ENCODE measurements around the gene PIWIL1.

PIWIL1 gene

DNA sequence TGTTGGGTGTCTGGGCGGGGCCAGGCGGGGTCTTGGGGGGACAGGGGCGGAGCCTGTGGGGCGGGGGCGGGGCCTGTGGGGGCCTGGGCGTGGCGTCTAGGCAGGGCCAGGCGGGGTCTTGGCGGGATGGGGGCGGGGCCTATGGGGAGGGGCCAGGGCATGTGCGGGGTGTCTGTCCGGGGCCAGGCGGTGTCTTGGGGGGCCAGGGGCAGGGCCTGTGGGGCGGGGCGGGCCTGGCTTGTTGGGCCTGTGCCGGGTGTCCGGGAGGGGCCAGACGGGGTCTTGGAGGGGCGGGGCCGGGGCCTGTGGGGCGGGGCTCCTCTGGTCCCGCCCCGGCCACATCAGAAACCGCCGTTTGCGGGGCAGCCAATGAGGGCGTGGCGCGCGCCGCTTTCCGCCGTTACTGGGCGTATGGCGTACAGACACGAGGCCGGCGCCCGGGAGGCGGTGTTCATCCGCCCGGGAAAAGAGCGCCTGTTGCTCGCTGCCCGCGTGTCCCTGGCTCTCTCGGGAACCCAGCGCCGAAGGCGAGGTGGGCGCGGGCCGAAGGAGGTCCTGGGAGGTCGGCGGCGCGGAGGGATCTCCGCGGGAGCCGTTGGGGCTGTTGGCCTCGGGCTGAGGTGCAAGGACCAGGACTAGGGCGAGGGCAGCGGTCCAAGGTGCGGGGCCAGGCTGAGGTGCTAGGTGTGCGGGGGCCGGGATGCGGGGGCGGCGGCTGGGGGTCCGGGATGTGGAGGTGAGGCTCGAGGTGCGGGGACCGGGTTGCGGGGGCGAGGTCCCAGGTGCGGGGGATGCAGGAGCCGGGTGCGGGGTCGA lies at the start of gene PIWIL1:
Gene PIWIL1, plus strand, starts transcription at position 400 of the 816 bp plus-strand sequence. CDS start 4,705 bp downstream, outside the sequence.
- DNase-seq = no peak

DNA sequence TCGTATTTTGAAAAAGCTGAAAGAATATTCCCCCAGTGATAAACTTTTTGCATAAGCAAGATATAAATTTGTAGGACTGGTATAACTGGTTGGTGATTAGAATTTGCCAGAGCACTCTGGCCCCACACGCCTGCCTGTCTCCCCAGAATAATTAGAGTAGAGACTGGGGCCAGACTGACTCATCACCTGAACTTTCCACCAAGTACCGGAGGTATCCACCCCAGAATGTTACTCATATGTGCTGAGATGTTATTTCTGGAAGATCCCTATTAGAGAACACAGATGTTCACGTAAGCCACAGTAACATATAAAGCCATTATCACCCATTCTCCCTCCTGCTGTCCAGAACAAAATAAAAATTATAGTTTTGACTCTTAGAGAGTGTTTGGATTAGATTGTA lies 49.5 kb upstream of the PIWIL1 start:
- DNase-seq = no peak

DNA sequence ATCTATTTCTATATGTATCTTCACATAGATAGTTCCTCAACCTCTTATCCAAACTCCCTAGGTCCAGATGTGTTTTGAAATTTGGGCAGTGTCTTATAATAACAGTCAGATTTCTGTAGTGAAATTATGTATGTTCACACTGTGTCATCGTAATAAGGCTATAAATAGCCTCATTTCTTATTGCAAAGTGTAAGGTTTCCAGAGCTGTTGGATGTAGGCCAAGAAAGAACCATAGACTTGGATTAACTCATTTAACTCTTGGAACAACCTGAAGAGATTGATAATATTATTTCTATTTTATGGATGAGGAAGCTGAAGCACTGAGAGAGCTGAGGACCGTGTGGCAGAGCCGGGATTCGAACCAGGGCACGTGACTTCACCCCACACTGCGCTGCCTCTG lies 49.0 kb upstream of the PIWIL1 start:
- no peak for DNase-seq

DNA sequence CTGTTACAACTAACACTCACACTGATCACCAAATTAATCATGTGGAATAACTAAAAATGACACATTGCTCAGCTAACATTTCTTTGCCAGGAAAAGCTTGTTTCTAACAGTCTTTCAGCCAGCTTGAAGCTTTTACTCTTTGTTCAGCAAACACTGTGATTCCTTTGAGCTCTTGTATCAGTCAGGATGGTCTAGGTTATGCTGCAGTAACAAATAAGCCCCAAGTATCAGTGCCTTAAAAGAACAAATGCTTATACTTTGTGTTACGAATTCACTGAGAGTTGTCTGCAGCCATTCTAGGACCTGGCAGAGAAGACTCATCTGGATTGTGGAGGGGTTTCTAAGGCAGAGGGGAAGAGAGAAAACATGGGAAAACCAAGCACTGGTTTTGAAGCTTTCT lies 47.6 kb upstream of the PIWIL1 start:
- no peak for DNase-seq

DNA sequence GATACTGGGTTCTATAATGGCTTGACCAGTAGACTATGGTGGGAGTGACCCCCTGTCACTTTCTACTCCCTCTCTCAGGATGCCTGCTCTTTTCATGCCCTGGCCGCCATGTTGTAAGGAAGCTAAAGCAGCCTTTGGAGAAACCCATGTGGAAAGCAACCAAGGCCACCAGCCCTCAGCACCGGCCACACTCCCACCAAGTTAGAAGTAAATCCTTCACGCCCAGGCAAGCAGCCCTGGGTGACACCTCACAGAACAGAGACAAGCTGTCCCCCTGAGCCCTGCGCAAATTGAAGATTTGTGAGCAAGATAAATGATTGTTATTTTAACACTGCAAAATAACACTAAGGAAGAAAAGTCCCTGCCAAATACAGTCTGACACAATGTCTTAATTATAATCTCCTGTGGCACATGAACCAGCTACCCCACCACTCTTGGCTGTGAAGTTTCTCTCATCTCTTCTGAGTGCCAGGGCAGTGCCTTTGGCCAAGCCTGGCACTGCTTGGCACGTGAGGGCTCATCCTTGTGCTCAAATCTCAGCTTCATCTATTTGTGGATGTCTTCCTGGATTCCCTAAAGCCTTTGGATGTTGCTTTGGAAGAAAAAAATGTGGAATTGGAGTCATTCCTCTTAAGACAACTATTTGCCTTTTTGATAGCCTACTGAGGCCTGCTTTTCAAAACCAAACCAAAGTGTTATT lies 39.2 kb upstream of the PIWIL1 start:
- no peak for DNase-seq

DNA sequence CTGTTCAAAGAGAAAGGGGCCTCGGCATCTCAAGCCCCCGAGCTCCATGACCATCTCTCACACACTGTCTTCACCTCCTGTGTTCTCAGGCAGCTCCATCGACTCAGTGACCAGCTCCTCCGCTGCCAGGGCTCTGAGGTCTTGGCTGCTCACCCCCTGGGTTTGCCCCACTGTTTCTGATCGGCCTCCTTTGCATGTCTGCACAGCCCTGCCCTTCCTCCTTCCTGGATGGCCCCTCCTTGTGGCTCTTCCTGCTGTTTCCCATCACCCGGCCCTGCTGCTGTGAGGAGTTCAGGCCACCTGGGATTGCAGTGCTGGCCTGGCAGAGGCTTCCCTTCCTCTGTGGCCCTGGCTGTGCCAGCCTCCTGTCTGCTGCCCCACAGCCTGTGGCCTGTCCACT lies 38.1 kb upstream of the PIWIL1 start:
- DNase-seq = no peak

DNA sequence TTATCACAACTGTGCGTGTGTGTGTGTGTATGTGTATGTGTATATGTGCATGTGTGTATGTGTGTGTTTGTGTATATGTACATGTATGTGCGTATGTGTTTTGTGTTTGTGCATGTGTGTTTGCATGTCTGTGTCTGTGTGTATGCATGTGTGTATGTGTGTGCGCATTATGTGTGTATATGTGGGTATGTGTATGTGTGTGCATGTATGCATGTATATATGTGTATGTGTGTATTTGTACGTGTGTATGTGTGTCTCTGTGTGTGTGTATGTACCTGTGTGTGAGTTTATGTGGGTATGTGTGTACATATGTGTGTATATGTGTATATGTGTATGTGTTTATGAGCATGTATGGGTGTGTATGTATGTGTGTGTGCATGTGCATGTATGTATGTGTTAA lies 37.6 kb upstream of the PIWIL1 start:
- no peak for DNase-seq

DNA sequence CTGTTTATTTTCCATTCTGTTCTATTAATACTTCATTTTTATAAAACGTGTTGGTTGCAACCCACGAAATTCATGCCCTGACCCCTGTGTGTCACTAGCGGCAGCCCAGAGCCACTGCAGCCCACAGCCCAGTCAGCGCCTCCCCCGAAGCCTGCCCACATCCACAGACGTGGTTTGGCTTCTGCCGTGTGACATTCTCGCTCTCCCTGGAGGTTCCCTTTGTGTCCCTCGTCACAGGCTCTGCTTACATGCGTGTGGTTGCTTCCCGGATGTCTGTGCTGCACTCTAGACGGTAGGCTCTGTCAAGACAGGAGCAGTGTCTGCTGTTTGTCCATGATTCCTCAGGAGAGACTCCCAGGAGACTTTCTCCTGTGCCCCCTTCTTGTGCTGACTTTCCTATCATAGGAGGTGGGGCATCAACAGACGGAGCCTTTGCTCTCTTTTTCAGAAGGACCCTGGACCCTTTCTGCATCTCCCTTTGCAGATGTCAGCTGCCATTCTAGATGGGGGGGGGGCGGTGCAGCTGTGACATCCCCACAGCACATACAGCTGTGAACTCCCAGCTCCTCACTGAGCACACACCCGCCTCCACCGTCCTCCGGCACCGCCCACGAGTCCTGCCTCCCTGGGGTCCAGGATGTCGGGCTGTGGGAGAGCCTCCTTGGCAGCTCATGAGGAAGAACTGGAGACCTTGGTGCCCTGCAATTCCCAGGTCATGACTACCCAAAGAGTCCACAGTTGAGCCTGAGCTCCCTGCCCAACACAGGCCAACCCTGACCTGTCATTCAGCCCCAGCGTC lies 36.8 kb upstream of the PIWIL1 start:
- no peak for DNase-seq

DNA sequence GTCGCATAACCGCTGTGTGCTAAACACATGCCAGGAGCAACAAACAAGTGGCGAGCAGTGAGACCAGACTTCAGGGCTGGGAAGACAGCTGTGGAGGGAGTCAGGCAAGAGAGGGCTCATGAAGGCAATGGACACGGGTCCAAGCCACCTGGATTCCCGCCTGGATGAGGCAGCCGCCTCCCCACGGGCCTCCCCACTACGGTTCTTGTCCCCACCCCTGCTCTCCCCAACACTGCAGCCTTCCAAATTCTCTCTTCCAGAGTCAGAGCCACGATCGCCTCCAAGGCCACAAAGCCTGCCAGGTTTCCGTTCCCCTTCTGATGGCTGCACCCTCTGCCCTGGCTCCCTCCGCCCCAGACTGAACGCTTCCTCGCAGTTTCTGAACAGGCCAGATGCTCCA lies 36.1 kb upstream of the PIWIL1 start:
- no peak for DNase-seq

DNA sequence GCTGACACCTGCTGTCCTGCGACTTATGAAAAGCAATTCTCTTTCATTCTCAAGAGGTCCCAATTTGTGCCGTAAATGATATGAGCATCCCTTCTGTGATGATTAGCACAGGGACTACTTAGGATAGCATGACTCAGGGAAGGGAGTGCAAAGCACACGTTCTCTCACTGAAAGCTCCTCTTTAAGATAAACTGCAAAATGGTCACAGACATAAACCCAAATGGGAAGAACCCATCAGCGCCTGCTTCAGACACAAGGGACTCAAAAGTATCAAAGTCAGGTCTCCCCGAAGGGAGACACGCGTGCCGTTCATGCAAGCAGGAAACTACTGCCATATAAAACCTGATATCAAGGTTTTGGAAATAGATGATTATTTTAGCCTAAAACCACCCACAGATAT lies 33.9 kb upstream of the PIWIL1 start:
- DNase-seq = no peak

DNA sequence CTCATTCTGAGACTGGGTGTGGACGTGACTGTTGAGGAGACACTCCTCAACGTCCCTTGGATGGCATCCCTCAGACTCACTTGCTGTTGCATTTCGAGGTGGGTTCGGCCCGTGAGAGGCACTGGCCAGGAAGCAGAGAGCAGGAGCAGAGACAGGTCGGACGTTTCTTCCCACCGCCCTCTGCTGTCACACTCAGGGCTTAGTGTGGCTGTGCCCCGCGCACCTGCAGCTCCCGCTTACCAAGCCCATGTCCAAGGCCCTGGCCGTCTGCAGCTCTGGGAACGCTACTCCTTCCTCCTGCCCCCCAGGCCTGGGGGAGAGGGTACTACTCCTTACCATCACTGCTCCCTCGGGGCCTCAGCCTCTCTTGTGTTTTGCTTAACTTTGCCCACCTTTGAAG lies 29.8 kb upstream of the PIWIL1 start:
- no peak for DNase-seq

DNA sequence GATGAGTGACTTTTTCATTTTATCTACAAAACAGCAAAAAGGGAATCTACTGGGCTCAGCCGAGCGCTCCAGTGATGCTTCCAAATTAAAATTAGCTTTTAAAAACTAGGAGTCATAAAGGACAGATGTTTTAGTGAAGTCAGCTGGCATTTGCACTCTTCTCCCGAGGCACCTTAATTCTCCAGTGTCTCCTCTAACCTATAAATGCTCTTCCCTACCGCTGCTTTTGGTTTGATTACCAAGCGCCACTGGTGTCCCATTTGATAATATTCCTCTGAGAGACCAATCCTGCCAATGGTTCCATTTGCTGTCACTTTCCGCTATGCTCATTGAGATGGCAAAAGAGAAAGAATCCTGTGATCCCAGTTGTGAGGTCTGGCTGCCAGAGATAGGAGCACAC lies 29.3 kb upstream of the PIWIL1 start:
- no peak for DNase-seq

DNA sequence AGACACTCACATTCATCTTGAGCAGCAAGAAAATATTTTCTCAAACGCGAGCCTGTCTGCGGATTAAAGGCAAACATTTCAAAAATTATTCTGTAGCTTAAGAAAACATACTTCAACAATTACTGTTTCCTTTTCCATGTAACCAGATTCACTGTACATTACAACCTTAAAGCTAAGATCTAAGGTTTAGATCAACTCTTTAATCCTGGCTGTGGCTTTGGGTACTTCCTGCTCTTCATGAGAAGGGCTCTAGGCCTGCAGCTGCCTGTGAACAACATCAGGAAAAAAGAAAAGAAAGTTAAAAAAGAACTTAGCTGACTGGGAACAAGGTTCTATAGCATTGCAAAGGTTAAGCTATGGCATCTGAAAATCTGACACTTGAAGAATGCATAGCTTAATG lies 21.4 kb upstream of the PIWIL1 start:
- no peak for DNase-seq

DNA sequence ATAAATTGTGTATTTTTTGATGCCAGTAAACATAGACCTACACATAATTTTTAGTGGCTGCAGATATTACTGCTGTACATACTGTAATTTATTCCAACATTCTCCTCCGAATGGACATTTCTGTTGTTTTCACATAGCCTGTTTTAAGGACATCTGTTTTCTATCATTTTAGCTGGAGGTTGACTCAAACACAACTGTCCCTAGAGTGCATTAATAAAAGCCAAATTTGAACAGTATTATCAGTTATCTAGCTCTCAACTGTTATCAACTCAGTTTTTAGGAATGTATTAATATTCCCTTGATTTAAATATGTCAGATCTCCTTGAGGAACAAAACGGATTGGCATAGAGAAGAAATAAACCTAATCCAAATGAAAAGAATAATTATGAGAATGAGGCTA lies 17.2 kb upstream of the PIWIL1 start:
- no peak for DNase-seq

DNA sequence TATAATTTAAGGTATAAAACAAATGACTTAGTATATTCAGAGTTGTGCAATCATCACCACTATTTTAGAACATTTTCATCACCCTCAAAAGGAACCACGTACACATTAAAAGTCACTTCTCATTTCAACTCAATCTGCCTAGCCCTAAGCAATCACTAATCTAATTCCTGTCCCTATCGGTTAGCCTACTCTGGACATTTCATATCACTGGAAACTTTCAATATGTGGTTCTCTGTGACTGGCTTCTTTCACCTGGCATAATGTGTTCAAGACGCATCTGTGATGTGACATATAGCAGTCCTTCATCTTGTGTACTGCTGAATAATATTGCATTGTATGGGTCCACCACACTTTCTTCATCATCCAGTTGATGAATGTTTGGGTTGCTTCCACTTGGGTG lies 15.4 kb upstream of the PIWIL1 start:
- DNase-seq = no peak

DNA sequence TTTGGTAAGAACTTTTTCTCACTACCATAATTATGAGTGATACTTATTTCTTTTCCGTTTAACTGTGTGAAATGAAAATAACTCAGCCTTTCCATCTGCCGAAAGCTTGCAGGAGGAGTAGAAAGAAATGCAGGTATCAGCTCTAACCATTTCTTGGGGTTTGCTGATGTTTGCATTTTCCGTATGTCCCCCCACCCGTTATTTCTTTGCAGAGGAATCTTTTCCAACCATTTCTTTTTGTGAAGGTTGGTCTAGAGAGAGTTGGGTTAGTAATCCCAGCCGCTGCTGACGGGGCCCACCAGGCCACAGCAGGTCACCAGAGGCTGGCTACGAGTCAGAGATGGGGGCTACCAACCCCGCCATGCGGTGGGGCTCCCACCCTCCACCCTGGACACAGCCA lies 7.0 kb upstream of the PIWIL1 start:
- DNase-seq = no peak

DNA sequence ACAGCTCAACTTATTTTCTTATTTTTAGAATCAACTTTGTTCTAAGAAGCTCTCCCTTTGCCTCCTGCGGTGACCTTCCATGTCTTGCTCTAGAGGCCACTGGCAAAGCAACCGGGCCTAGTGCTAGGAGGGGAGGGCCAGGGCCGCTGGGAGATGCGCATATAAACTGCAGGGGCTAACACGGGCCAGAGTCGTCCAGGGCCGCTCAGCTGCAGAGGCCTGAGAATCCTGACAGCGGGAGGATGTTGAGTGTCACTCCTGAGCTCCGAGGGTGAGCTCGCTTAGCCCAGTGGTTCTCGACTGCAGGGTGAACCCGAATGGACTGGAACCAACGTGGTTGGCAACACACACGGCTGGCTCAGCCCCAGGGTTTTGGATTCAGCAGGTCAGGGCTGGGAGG lies 6.5 kb upstream of the PIWIL1 start:
- DNase-seq = no peak

DNA sequence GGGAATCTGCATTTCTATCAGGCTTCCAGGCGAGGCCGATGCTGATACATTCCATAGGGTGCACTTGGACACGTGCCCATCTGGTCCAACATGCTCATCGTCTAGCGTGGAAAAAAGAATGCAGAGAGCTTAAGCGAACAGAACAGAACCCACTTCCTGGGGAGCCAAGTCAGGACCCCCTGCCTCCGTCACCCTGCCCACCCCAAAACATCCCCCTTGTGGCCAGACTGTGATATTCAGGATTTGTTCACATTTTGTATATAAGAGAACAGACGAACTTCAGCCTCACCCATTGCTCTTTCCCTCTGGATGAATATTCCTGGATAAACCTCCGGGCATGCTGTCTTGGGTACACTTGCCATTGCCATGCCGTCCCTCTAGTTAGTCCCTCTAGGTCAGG lies 4.3 kb upstream of the PIWIL1 start:
- no peak for DNase-seq

DNA sequence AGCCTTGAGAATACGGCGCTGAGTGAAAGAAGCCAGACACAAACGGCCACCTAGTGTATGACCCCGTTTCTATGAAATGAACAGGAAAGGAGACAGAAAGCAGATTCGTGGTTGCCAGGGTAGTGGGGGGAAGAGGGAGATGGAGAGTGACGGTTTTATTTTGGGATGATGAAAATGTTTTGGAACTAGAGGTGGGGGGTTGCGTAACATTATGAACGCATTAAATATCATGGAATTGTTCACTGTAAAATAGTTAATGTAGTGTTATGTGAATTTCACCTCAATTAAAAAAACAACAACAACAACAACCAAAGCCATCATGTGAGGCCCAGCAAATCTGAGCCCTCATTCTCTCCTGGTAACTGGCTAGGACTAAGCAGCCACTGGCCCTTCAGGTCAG lies 3.3 kb upstream of the PIWIL1 start:
- DNase-seq = no peak

DNA sequence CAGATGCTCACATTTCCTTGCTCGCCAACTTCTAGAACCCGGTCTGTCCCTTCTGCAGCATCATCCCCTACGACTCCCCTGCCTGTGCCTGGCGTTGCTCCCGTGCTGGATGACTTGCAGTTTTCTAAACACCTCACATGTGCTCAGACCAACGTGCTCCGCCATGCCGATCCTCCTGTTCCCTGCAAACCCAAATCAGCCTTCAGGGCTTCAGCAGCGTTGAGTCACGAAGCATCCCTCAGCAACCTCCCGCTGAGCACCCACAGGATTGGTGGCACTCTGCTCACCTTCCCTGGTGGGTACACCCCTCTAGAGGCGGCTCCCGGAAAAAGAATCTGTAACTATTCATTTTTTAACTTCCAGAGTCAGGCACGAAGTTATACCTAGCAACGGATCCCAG lies 2.8 kb upstream of the PIWIL1 start:
- no peak for DNase-seq

DNA sequence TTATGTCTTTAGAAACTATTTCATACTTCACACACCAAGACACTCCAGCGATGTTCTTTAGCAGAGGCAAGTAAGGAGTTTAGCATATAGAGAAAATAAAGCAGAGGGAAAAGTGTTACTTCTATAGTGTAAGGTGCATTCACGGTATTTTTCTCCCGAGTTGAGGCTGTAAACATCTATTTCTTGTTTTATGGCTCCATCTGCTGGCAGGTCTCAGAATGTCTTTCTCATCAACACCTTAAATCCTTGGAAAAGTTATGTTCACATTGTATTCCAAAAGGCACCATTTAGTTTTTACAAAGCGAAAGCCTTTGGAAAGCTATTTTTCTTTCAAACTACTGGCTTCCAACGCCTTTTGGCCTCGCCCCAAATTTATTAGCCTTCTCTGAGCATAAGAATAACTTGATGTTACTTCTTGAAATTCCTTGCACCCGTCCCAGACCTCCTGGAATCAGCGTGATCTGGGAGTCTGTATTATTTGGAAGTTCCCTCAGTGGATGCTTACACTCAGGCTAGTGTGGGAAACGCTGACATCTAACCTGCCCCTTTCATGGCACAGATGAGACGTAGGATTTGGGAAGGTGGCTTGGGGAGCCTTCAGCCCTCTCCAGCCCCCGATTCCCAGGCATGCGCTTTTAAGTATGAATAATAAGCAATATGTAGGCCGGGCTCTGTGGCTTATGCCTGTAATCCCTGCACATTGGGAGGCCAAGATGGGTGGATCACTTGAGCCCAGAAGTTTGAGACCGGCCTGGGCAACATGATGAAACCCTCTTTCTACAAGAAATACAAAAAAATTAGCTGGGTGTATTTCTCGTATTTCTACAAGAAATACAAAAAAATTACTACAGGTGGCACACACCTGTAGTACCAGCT lies 1.9 kb upstream of the PIWIL1 start:
- peak; percentile 53 to 65 for DNase-seq

DNA sequence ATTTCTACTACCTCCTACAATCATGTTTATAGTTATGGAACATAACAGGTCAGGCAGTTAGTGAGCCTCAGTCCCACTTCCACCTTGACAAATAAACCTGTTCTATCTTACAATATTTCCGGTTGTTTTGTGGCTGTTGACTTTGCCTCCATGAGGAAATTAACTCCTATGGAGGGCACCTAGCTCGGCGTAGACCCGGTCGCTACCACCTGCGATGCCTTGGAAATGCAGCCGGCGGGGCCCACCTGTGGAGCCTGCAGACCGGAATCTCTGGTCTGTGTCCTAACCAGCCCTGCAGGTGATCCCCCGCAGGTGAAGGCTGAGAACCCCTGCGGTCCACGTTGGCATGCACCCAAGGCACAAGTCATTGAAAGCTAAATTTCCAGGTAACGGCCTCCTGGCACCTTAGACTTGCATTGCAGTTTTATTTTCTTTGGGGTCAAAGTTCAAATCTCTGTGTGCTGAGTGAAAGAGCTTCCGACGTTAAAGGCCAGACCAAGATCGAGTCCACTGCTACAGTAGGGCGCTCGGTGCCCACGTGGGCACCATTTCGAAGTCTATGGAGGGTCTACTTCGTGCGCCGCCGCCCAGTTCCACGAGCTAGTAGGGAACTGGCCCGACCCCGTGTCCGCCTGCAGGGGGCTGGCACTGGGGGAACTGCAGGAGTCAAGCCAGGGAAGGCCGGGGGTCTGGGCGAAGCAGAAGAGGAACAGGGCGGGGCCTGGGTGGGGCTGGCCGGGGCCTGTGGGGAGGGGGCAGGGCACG lies 782 bp upstream of the PIWIL1 start:
- DNase-seq = no peak

Data from SHP77 (cell line).